Testis (tissue), 2 donors: ENCODE results near the gene DIAPH1.

ENCODE experiments used
- CTCF ChIP-seq, 3 experiments: fragments of 450-650 bp in 2 of 3; fragments of 200-600 bp in 1 of 3; sonication (generic) in 1 of 3; IDR thresholded peaks; one replicate each; pipeline ENCODE4 v1.5.1; 2016 to 2019; ENCODE audit warnings: antibody characterized with exemption in 3 of 3, mild to moderate bottlenecking in 2 of 3, moderate library complexity in 1 of 3
- POLR2A ChIP-seq: fragments of 450-650 bp; IDR thresholded peaks from one replicate; pipeline ENCODE4 v1.6.1; 2017; ENCODE audit warnings: antibody characterized with exemption, mild to moderate bottlenecking, moderate library complexity

DNA sequence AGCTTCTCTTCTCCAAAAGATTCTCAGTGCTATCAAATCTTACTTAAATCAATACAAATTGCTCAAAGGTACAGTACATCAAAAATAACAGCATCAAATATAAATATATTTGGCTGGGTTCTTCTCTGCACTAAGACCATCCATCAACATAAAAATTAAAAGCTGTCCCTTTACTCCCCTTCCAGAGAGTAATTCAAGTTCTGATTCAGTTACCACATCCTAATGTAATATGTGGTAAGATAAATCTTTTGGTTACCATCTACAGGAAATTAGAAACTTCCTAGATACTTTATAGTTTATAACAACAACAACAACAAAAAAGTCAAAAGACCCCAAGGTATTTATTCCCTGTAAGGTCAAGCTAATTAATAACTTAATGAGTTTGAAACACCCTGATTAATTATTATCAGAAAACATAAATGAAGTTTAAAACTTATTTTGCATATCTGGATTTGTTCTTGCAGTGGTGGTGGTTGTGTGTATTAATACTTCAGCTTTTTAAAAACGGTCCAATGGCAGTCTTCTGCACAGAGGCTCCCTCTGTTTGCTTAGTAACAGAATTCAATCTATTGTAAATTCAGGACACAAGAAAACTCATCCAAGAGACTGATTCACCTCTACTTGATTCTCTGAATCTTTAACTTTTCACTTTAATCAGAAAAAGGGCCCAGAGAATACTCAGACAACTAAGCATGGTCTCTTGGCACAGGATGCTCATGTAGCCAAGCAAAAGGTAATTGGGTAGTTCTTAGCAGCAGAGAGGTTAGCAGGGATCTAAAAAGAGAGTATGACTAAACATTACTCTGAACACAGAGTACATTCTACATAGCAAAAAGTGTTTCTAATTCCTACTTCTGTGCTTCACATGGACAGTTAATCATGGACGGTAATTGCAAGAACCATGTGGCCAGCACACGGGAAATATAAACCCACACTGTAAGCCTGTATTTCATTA is 20.1 kb downstream of the DIAPH1 start:
- TF ChIP-seq POLR2A (no peak), CTCF (IDR thresholded peaks at IDR 0.05) (no peak)
